Gastrocnemius medialis (tissue), 4 donors: Measurements from ENCODE around the gene PRKAA1. TPM values are rescaled to one million over a fixed set of nuclear protein-coding genes. Genes with fewer than 3 reads are reported as not detected.
A peak's percentile ranks its signal among the peaks of the same experiment; 100 is the strongest.

ENCODE experiments used
- ATAC-seq, 2 donors: fragments of 150-250 bp; one replicate each; pipeline ENCODE4 v1.9.1; 2016
- DNase-seq, 2 donors: peaks; one replicate each; pipeline ENCODE4 v3.0.0-alpha.2; 2019
- H3K27ac ChIP-seq, 4 donors: fragments of 200-600 bp; sonication (generic); 1 replicate in 1 of 4; 2 replicates in 3 of 4; pipeline ENCODE4 v1.5.1; 2016 to 2018; ENCODE audit warnings: mild to moderate bottlenecking in 2 of 4, moderate library complexity in 1 of 4
- H3K27me3 ChIP-seq, 3 donors: fragments of 200-600 bp; sonication (generic) in 2 of 3; 1 replicate in 1 of 3; 2 replicates in 2 of 3; pipeline versions ENCODE4 v1.5.1 to v1.6.0; 2016 to 2019; ENCODE audit warnings: mild to moderate bottlenecking in 1 of 3, moderate library complexity in 1 of 3
- H3K36me3 ChIP-seq, 2 donors: fragments of 200-600 bp; sonication (generic) in 1 of 2; one replicate each; pipeline ENCODE4 v1.5.1; 2017 to 2018
- H3K4me1 ChIP-seq, 2 donors: fragments of 200-600 bp; sonication (generic) in 1 of 2; one replicate each; pipeline ENCODE4 v1.5.1; 2016 to 2017; ENCODE audit warnings: mild to moderate bottlenecking in 2 of 2
- H3K4me3 ChIP-seq, 4 donors: fragments of 200-600 bp; sonication (generic) in 3 of 4; 1 replicate in 1 of 4; 2 replicates in 3 of 4; pipeline ENCODE4 v1.5.1; 2016 to 2019; ENCODE audit warnings: mild to moderate bottlenecking in 2 of 4
- H3K9me3 ChIP-seq, 3 donors: fragments of 200-600 bp; sonication (generic) in 2 of 3; 1 replicate in 1 of 3; 2 replicates in 2 of 3; pipeline ENCODE4 v1.5.1; 2016 to 2019
- CTCF ChIP-seq, 5 experiments: fragments of 450-650 bp in 3 of 5; fragments of 200-600 bp in 2 of 5; sonication (generic) in 2 of 5; IDR thresholded peaks in 4 of 5; conservative IDR thresholded peaks in 1 of 5; 1 replicate in 4 of 5; 2 replicates in 1 of 5; pipeline ENCODE4 v1.5.1; 2016 to 2019; ENCODE audit warnings: antibody characterized with exemption in 5 of 5, mild to moderate bottlenecking in 3 of 5, moderate library complexity in 3 of 5
- POLR2A ChIP-seq, 2 donors: fragments of 450-650 bp; IDR thresholded peaks; one replicate each; pipeline ENCODE4 v1.6.1; 2017; ENCODE audit warnings: antibody characterized with exemption in 2 of 2, mild to moderate bottlenecking in 2 of 2, moderate library complexity in 2 of 2
- in situ Hi-C, 4 donors: fragments of 200-750 bp; cut with MboI; loops; one replicate each; pipeline versions ENCODE4 v1.15.0 to v1.8.0; 2017; ENCODE audit warnings: low sequenced_read_pairs in 4 of 4
- intact Hi-C: fragments of 100-400 bp; cut with DNase I; formaldehyde crosslinking; loops from one replicate; pipeline ENCODE4 v1.15.1; 2023; ENCODE audit warnings: low total_unique reads
- total RNA-seq, 4 donors: library from RNA; depleted of rRNA; stranded (reverse); fragments of >200 nt; gene quantifications; one replicate each; pipeline versions ENCODE4 v1.1.0 to v1.2.3, GENCODE V29; 2016

The PRKAA1 gene
- total RNA-seq, 4 donors from 2014 or later = 26.8 to 51.9 (median 36.9) TPM

- Histone ChIP-seq H3K4me3 (peak within 1 kb of the TSS; percentile 82 to 98 (median 85)), H3K4me1 (peaks cover 10% of the 10 kb centered on the region in 2 donors), H3K27me3 (no peaks in the 10 kb centered on the region), H3K9me3 (no peaks in the 10 kb centered on the region), H3K27ac (peak within 1 kb of the TSS; percentile 91 to 95 (median 92)), H3K36me3 (no peaks in the 10 kb centered on the region)
- TF ChIP-seq POLR2A (IDR thresholded peaks at IDR 0.05) (peak; percentile 61), CTCF (IDR thresholded peaks at IDR 0.05 in 4 of 5, conservative IDR thresholded peaks at IDR 0.05 in 1 of 5) (peak; percentile 25 to 75 (median 60))
- DNase-seq (peak; percentile 94), ATAC-seq (peak; percentile 96)
- in situ Hi-C loops (loop anchor here in 1 of 4 donors (10.0 kb wide), 1 partner anchor 129 kb away; no protein-coding TSS in a partner anchor), intact Hi-C loops (loop anchor here (1.0 to 5.0 kb wide), 5 partner anchors 43 to 1149 kb away; partner anchors contain the start of genes PRKAA1, PTGER4, RIMOC1 and RPL37)
Observed at GRCh38 chr5:40755407-40756365, 42.5 kb downstream of the PRKAA1 start, which contains the start of gene TTC33. TTC33 (minus strand) TSS chr5:40755961; CDS start chr5:40747018, 8,943 bp downstream.

- in situ Hi-C loops = loop anchor here in 1 of 4 donors (10.0 kb wide), 1 partner anchor 130 kb away; no protein-coding TSS in a partner anchor
- no peaks in the 10 kb centered on the region for H3K36me3 ChIP-seq
- peak overlapping the region; percentile 91 to 95 (median 92) for H3K27ac ChIP-seq
- no peaks in the 10 kb centered on the region for H3K9me3 ChIP-seq
- DNase-seq (peak; percentile 48 to 61), ATAC-seq (peak; percentile 91 to 94)
- H3K4me1 ChIP-seq = peaks cover 10% of the 10 kb centered on the region in 2 donors
- H3K4me3 ChIP-seq = peak overlapping the region; percentile 82 to 98 (median 85)
- no peaks in the 10 kb centered on the region for H3K27me3 ChIP-seq
- TF ChIP-seq CTCF (IDR thresholded peaks at IDR 0.05 in 4 of 5, conservative IDR thresholded peaks at IDR 0.05 in 1 of 5) (peak in 4 of 5 experiments; percentile 40 to 79 (median 65)), POLR2A (IDR thresholded peaks at IDR 0.05) (peak; percentile 10 to 16)
- intact Hi-C loops = loop anchor here (1.0 to 5.0 kb wide), 5 partner anchors 43 to 1149 kb away; partner anchors contain the start of genes PRKAA1, PTGER4, RIMOC1 and RPL37
Observed at GRCh38 chr5:40755093-40755406, 43.1 kb downstream of the PRKAA1 start.

DNA sequence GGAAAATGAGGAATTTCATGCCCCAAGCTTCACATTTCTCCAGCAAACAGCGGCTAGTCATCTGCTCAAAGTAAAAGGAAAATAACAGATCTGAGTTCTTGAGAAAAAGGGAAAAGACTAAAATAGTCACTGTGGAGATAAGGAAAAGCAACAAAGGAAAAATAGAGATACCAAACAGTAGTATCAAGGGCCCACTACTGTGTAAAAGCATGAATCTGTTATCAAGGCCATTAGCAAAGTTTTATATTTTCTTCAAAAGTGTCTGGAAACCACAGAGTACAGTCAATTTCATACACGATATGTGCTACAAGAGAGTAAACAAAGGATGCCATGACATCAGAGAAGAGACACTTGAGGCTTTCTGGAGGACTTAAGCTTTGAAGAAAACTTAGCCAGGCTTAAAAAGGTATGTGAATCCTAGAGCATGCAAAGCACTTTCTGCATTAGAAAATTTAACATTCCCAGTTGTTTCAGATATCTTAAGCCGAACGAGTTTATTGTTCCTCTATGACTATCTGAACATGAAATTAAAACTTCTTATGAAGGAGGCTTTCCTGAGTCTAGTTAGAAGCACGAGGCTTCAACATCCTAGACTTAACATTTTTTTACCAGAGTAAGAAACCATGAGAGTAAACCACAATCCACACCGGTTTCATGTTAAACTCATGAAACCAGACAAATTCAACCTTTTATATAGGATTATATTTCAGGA is 43.6 kb downstream of the PRKAA1 start:
- Histone ChIP-seq H3K9me3 (no peaks in the 10 kb centered on the region), H3K27ac (peak overlapping the region; percentile 91 to 95 (median 92)), H3K4me1 (peaks cover 10% of the 10 kb centered on the region in 2 donors), H3K27me3 (no peaks in the 10 kb centered on the region), H3K36me3 (no peaks in the 10 kb centered on the region), H3K4me3 (peak overlapping the region; percentile 82 to 98 (median 85))
- intact Hi-C loops (loop anchor here (1.0 to 5.0 kb wide), 5 partner anchors 44 to 1150 kb away; partner anchors contain the start of genes PRKAA1, PTGER4, RIMOC1 and RPL37), in situ Hi-C loops (loop anchor here in 1 of 4 donors (10.0 kb wide), 1 partner anchor 130 kb away; no protein-coding TSS in a partner anchor)
- DNase-seq (no peak), ATAC-seq (no peak)
- TF ChIP-seq CTCF (IDR thresholded peaks at IDR 0.05 in 4 of 5, conservative IDR thresholded peaks at IDR 0.05 in 1 of 5) (no peak), POLR2A (IDR thresholded peaks at IDR 0.05) (no peak)

GRCh38 chr5:40746703-40747102 is 51.5 kb downstream of the PRKAA1 start:
- H3K27ac ChIP-seq = no peak overlapping the region
- H3K27me3 ChIP-seq = no peaks in the 10 kb centered on the region
- DNase-seq (no peak), ATAC-seq (no peak)
- no peak for TF ChIP-seq CTCF (IDR thresholded peaks at IDR 0.05 in 4 of 5, conservative IDR thresholded peaks at IDR 0.05 in 1 of 5)
- no peak for TF ChIP-seq POLR2A (IDR thresholded peaks at IDR 0.05)
- in situ Hi-C loops = loop anchor here in 1 of 4 donors (25.0 kb wide), 1 partner anchor 1034 kb away; no protein-coding TSS in a partner anchor
- H3K9me3 ChIP-seq = no peaks in the 10 kb centered on the region
- H3K4me3 ChIP-seq = no peak overlapping the region
- intact Hi-C loops = no loop called here
- H3K36me3 ChIP-seq = peaks cover 3 to 8% of the 10 kb centered on the region in 2 donors
- H3K4me1 ChIP-seq = peaks cover 24 to 26% of the 10 kb centered on the region in 2 donors
